Cardiac muscle cell (in vitro differentiated cells and primary cell): ENCODE data around the gene RBM11. TPM values are rescaled to one million over a fixed set of nuclear protein-coding genes. Genes with fewer than 3 reads are reported as not detected.

Experiments used
- DNase-seq, 2 donors: peaks; one replicate each; pipeline versions ENCODE4 v3.0.0 to v3.0.0-alpha.2; 2010 to 2017; ENCODE audit warnings: low read depth in 1 of 2, low spot score in 1 of 2
- H3K27ac ChIP-seq: fragments of 200-600 bp; sonication (generic); 2 replicates; pipeline ENCODE4 v1.5.1; 2016
- H3K27me3 ChIP-seq: fragments of 200-600 bp; sonication (generic); 2 replicates; pipeline ENCODE4 v1.6.0; 2016; ENCODE audit warnings: control low read depth
- H3K36me3 ChIP-seq: fragments of 200-600 bp; sonication (generic); 2 replicates; pipeline ENCODE4 v1.5.1; 2016; ENCODE audit warnings: control low read depth
- H3K4me1 ChIP-seq: fragments of 200-600 bp; sonication (generic); 2 replicates; pipeline ENCODE4 v1.8.1; 2017; ENCODE audit warnings: low read depth, mild to moderate bottlenecking, mixed run types
- H3K4me3 ChIP-seq: fragments of 200-600 bp; sonication (generic); 2 replicates; pipeline ENCODE4 v1.5.1; 2016; ENCODE audit warnings: mild to moderate bottlenecking
- H3K9me3 ChIP-seq: fragments of 200-600 bp; sonication (generic); 2 replicates; pipeline ENCODE4 v1.5.1; 2017; ENCODE audit warnings: low read depth, mild to moderate bottlenecking, control low read depth
- CTCF ChIP-seq: IDR thresholded peaks from 2 replicates; pipeline ENCODE4 v1.5.1; 2012; ENCODE audit warnings: low read depth, mild to moderate bottlenecking, low read length
- polyA plus RNA-seq: library from polyadenylated mRNA; unstranded; fragments of >200 nt; fragmentation: Nextera tagmentation; extraction: Ambion mirVana; gene quantifications from 2 replicates; pipeline ENCODE4 v1.2.1, GENCODE V29; 2016
- total RNA-seq: library from RNA; depleted of rRNA; stranded (reverse); fragments of >200 nt; gene quantifications from 2 replicates; pipeline ENCODE4 v1.2.3, GENCODE V29; 2016

Gene RBM11
- total and polyA plus RNA-seq, 2 experiments from 2014 or later: 1.8 to 3.3 TPM

GRCh38 chr21:14223365-14223764, 7.4 kb downstream of the RBM11 start:
- Histone ChIP-seq H3K4me3 (no peak overlapping the region), H3K36me3 (no peaks in the 10 kb centered on the region), H3K9me3 (no peaks in the 10 kb centered on the region), H3K4me1 (no peaks in the 10 kb centered on the region), H3K27ac (no peak overlapping the region), H3K27me3 (no peaks in the 10 kb centered on the region)
- TF ChIP-seq CTCF: no peak
- no peak for DNase-seq

GRCh38 chr21:14229399-14229798, 13.4 kb downstream of the RBM11 start:
- Histone ChIP-seq H3K36me3 (no peaks in the 10 kb centered on the region), H3K4me1 (no peaks in the 10 kb centered on the region), H3K27me3 (no peaks in the 10 kb centered on the region), H3K9me3 (no peaks in the 10 kb centered on the region), H3K27ac (no peak overlapping the region), H3K4me3 (no peak overlapping the region)
- TF ChIP-seq CTCF: no peak
- DNase-seq: no peak

DNA sequence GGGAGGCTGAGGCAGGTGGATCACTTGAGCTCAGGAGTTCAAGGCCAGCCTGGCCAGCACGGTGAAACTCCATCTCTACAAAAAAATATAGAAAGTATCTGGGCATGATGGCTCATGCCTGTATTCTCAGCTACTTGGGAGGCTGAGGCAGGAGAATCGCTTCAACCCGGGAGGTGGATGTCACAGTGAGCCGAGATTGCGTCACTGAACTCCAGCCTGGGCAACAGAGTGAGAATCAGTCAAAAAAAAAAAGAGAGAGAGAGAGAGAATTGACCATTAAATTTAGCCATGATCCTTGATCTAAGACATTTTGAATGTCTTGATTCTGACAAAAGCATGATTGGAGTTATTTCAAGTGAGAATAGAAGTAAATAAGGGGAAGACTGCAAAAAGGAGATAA, 19.1 kb downstream of the RBM11 start:
- no peak for DNase-seq
- Histone ChIP-seq H3K36me3 (no peaks in the 10 kb centered on the region), H3K4me1 (no peaks in the 10 kb centered on the region), H3K4me3 (no peak overlapping the region), H3K27me3 (no peaks in the 10 kb centered on the region), H3K9me3 (no peaks in the 10 kb centered on the region), H3K27ac (no peak overlapping the region)
- no peak for TF ChIP-seq CTCF

GRCh38 chr21:14236180-14236579, 20.2 kb downstream of the RBM11 start:
- Histone ChIP-seq H3K36me3 (no peaks in the 10 kb centered on the region), H3K27me3 (no peaks in the 10 kb centered on the region), H3K9me3 (no peaks in the 10 kb centered on the region), H3K4me1 (no peaks in the 10 kb centered on the region), H3K4me3 (no peak overlapping the region), H3K27ac (no peak overlapping the region)
- DNase-seq: no peak
- no peak for TF ChIP-seq CTCF

DNA sequence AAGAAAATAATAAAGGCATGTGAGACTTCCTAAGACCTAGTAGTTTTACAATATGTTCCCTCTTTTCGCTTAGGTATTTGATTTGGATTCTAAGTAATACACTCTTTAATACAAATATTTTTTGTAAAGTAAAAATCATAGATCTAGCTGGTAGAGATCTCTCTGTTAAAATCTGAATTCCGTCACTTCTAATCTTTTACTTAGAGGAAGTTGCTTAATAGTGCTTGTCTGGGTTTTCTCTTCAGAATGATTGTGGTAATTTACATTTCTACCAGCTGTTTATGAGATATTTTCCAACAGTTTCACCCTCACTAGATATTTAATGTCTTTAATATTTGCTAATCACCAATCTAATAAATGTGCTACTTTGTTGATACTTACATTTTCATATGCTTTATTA, 23.3 kb downstream of the RBM11 start:
- DNase-seq: no peak
- Histone ChIP-seq H3K27ac (no peak overlapping the region), H3K4me3 (no peak overlapping the region), H3K9me3 (no peaks in the 10 kb centered on the region), H3K4me1 (no peaks in the 10 kb centered on the region), H3K36me3 (no peaks in the 10 kb centered on the region), H3K27me3 (no peaks in the 10 kb centered on the region)
- no peak for TF ChIP-seq CTCF

DNA sequence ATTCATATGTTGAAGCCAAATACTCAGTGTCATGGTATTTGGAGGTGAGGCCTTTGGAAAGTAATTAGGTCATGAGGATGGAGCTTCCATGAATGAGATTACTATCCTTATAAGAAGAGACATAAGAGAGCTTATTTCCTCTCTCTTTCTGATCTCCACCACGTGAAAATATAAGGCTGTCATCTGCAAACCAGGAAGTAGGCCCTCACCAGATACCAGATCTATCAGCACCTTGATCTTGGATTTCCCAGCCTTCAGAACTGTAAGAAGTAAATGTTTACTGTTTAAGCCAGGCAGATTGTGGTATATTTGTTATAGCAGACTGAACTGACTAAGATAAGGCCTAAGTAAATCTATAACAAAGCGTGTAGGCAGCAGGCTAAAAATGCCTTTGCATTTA, 25.3 kb downstream of the RBM11 start:
- no peak for TF ChIP-seq CTCF
- Histone ChIP-seq H3K27me3 (no peaks in the 10 kb centered on the region), H3K4me3 (no peak overlapping the region), H3K36me3 (no peaks in the 10 kb centered on the region), H3K27ac (no peak overlapping the region), H3K9me3 (no peaks in the 10 kb centered on the region), H3K4me1 (no peaks in the 10 kb centered on the region)
- DNase-seq: no peak
